HG03066 (cell line): ENCODE data around the gene MOB3C.

Source experiments
- ATAC-seq: cut with Tn5 transposase; IDR thresholded peaks from one replicate; pipeline ENCODE4 v1.9.1; 2021; ENCODE audit warnings: low read depth; ENCODE audit not compliant: unreplicated experiment

Gene MOB3C

DNA sequence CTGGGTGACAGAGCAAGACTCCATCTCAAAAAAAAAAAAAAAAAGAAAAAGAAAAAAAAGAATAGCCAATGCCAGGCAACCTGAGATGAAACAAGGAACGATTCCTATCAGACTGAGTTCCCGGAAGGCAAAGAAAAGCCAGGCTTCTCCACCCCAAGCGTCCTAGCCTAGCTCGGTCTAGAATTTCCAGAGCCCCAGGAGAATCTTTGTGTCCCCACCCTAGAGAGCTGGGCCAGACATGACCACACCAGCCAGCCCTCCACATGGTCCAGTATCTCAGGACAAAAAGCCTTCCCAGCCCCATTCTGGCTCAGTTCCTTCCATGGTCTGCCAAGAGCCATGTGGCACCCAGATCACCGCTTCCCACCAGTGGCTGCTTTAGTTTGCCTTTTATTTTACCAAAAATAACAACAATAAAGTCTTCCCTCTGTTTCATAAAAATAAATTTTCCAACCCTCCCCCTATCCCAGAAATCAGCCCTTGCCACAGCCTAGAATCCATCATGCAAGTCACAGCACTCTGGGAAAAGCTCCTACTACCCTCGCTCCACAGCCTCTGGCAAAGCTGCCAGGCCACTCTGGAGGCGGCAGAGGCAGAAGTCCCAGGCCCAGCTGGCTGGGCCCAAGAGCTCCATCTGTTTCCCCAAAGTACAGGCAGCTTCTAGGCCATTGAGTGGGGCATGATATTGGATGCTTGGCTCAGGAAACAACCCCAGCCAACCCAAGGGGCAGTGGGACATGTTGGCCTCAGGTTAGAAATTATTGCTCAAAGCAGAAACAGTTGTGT, 9.1 kb downstream of the MOB3C start:
- no peak for ATAC-seq

- ATAC-seq, result no peak
Observed at GRCh38 chr1:46606255-46606965, 10.2 kb downstream of the MOB3C start.

DNA sequence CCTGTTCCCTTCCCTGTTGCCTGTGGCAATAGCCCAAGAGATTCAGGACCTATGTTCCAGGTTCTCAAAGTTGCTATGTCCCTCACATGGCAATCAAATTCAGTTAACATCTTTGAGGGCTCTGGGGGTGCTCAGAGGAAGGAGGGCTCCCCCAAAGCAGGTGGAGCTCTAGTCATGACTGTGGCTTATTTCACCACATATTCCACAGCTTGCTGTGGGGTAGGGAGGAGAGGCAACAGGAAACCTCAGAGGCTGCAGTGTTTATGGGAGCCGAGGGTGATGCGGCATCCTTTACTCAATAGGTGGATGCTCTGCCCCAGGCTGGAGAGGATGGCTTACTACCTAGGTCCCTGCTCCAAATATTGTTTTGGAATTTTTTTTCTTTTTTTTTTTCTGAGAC, 11.4 kb downstream of the MOB3C start:
- ATAC-seq, result no peak

- peak; percentile 90 for ATAC-seq
Observed at GRCh38 chr1:46603858-46604549, 12.6 kb downstream of the MOB3C start, which contains the start of gene MKNK1. Gene MKNK1 (minus strand): TSS chr1:46604268. CDS start chr1:46583327, 20,941 bp downstream.

- ATAC-seq, result peak; percentile 8
Observed at GRCh38 chr1:46603481-46603857, 13.1 kb downstream of the MOB3C start.

DNA sequence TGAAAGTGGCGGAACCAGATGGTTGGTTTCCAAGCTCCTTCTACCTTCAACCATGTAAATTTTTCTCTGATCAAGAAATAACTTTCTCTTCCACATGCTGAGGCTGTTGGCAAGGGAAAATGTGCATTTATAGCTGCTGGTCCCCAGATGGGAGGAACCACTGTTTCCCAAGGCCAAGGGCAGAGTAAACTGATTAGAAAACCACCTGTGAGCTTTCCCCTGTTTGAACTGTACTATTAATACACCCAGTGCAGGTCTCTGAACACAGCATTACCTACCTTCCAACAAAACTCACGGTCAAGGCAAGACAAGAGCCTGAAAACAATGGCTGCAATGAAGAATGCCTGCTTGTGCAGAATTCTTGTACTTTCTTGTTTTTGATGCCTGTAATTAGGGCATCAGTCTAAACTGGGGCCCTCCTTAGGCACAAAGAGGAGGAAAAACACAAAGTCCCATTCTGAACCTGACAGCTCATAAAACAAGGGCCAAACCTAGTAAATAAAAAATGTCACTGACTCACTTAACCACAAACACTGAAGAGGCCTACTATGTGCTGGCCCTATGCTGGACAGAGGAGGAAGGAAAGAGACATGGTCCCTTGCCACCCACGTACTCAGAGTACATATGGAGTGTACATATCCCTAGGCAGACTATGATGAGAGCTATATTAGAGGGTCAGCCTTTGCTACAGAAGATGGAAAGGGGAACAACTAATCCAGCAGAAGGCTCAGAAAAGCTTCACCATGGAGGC, 15.2 kb downstream of the MOB3C start:
- no peak for ATAC-seq

DNA sequence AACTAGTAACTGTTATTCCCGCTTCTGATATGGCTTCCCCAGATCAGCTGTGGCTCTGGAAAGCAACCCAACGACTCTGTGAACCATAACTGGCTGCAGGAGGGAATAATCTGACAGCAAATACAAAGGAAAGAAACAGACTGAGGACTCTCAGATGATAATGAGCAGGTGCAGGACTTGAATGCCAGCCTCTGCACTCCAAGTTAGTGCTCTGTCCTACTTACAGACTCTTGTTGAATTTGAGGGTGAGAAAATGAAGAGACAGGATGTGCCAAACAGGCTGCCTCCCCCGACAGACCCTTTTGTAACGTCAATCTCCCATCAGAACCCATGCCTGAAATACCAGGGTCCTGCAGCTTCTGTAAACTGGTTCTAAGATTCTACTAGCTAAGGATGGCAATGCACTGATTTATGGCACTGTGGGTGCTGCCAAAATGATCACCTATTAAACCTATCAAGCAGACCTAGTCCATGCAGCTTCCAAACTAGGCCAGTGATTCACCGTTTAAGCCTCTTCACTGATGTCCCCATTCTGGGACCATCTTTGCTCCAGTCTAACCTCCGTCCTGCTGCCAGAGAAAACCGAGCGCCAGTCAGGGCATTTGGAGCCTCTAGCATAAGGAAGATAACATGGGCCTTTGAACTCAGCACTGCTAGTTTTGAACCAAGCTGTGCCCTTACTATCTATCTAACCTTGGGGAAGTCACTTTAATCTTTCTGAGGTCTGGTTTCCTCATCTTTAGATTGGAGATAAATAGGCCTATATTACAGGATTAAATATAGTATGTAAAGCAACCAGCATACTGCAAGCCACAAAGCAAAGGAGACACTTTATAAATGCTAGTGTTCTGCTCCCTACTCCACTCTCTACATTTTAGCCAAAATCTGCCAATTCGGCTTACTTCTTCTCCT, 17.3 kb downstream of the MOB3C start:
- ATAC-seq, result no peak

- ATAC-seq, result no peak
Observed at GRCh38 chr1:46596846-46597245, 19.8 kb downstream of the MOB3C start.

DNA sequence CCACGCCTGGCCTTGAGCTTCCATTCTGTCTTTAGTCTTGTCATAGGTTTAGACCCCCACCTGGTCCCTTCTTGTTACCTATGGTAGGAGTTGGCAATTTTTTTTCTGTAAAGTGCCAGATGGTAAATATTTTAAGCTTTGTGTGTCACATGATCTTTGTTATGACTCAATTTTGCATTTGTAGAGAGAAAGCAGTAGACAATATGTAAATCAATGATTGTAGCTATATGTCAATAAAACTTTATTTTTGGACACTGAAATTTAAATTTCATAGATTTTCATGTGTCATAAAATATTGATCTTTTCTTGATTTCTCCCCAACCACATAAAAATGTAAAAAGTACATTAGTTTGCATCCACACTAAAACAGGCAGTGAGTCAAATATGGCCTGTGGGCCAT, 20.6 kb downstream of the MOB3C start:
- no peak for ATAC-seq

- ATAC-seq, result no peak
Observed at GRCh38 chr1:46595127-46595526, 21.5 kb downstream of the MOB3C start.

- ATAC-seq, result no peak
Observed at GRCh38 chr1:46594063-46594462, 22.5 kb downstream of the MOB3C start.

GRCh38 chr1:46592823-46593222, 23.8 kb downstream of the MOB3C start:
- ATAC-seq, result no peak

GRCh38 chr1:46589529-46589928, 27.1 kb downstream of the MOB3C start:
- ATAC-seq, result no peak

DNA sequence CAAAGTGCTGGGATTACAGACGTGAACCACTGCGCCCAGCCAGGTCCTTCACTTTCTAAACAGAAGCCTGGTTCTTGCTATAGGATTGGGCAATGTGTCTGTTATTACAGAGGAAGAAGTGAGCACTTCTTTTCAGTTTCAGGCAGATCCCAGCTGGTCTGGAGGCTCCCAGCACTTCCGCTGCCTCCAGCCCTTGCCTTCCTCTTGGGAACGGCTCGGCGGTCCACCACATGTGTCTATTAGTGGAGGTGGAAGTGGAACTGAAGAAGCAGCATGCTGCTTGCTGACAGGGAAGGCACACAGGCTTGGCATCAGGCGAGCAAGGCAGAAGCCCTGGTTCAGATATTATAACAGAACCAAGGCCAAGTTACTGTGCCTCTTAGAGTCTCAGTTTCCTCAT, 29.5 kb downstream of the MOB3C start:
- no peak for ATAC-seq

GRCh38 chr1:46585312-46585938, 31.2 kb downstream of the MOB3C start:
- no peak for ATAC-seq

GRCh38 chr1:46583494-46583893, 33.1 kb downstream of the MOB3C start:
- no peak for ATAC-seq

DNA sequence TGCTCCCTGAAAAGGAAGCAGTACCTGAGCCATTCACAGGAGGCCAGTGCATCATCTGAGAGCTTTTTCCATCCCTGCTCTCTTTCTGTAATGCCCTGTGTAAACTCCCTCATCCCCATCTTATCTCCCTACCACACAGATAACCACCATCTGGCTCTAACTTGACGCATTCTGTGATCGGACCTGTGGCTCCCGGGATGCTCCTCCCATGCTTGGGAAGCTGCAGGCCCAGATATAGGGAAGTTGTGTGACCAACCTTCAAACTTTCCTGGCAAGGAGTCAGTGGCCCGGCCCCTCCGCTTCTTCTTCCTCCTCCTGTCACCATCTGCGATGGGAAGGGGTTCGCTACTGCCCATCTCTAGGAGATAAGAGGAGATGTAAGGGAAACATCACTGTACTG, 33.6 kb downstream of the MOB3C start:
- no peak for ATAC-seq

DNA sequence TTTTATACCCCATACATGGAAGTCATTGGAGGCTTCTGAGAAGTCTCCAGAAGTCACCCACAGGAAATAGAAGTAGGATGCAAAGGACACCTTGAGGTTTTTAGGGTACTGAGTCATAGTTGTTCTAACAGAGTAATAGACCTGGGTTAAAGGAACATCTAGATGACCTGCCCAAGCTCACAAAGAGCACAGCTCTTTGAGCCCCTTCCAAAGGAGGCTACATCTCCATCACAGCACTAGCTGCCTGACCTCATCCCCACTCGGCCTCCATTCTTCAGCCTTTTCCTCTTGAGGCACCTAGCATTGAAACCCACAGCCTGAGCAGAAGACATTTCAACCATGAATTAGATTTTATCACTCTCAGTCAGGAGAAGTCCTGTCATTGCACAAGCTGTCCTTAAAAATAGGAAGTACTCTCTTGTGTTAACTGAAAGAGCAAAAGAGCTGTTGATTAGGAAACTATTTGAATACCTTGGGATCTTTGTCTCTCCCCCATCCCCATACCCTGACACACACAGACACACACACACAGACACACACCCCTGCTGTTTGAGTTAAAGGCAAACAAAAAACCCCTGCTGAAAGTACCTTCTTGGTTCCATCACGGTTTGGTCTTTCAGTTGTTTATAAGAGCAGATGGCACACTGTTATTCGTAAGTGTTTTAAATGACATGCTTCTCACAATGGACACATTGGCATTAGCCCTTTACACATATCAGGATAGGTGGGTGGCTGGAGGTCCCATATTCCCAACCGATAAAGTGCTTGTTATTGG, 34.7 kb downstream of the MOB3C start:
- no peak for ATAC-seq
